HG02798 (cell line): ENCODE data around the gene RNF31.

Experiments
- ATAC-seq: cut with Tn5 transposase; IDR thresholded peaks from one replicate; pipeline ENCODE4 v1.9.1; 2021; ENCODE audit warnings: mild to moderate bottlenecking; ENCODE audit not compliant: unreplicated experiment, poor library complexity

Gene RNF31

GRCh38 chr14:24136684-24137528, 10.4 kb upstream of the RNF31 start:
- no peak for ATAC-seq

- ATAC-seq: no peak
Measured at GRCh38 chr14:24137529-24138395, 9.5 kb upstream of the RNF31 start.

- ATAC-seq: no peak
Measured at GRCh38 chr14:24138396-24139271, 8.7 kb upstream of the RNF31 start.

GRCh38 chr14:24139272-24139934, 7.9 kb upstream of the RNF31 start:
- no peak for ATAC-seq

DNA sequence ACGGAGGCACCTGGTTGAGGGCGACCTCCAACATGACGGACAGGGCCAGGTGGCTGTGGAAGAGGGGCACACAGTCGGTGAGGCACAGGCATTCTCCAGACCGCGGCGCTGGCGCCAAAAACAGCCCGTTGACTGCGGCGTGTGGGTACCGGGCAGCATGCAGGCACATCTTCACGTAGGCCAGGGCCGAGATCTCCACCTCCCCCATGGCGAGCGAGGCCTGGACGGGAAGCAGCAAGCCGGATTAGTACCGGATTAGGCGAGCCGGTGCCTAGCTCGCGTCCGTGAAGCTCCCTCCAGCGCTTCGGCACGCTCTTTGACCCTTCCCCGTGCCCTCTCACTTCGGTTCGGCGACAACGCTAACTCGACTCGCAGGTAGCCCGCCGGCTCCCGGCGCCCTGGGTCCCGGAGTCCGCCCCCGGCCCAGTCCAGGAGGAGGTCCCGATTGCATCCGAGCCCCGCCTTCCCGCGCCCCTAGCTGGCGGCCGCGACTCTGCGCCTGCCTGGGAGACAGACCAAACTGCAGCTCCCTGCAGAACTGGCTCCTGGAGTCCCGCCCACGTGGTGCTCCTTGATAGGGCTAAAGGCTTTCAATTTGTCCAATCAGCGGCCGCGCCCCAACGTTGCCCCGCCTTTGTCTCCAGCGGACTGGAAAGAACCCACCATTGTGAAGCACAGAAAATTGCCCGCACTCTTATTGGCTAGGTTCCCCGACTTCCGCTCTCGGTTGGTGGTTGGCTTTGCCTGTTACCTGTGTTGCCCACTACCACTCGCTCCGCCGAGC, 6.0 kb upstream of the RNF31 start, which contains the start of gene EMC9:
Gene EMC9 (minus strand): TSS at position 495 of the 784 bp plus-strand sequence. CDS start 287 bp downstream, at position 208.
- ATAC-seq: peak; percentile 90

DNA sequence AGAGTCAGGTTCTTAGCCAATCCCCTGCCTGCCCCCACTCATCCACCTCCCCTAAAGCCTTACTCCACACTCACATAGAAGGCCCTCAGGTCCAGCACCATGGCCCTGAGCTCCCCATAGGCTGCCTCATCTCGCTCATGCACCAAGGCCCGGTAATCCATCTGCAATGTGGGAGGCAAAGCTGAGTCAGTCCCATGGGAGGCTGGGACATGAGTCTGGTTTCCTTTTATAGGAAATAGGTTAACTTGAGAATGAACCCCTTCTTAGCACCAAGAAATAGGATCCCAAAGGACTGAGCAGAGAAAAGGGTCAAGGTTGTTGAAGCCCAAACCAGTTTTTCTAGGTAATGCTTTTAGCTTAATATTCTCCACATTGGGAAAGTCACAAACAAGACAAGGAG, 3.8 kb upstream of the RNF31 start:
- no peak for ATAC-seq

DNA sequence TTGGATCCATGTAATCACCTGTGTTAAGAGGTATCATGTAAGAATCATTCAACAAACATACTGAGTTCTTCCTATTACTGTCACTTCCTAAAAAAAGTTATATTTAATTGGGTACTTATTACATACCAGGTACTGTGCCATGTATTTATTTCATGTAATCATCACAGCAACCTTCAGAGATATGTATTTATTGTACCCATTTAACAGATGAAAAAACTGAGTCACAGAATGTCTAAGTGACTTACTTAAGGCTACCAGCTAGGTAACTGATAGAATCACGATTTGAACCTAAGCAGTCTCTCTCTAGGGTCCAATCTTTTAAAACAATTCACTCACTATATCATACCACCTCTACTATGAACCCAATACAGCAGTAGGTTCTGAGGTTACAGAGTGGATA, 2.8 kb upstream of the RNF31 start:
- no peak for ATAC-seq

GRCh38 chr14:24145219-24145618, 2.1 kb upstream of the RNF31 start:
- no peak for ATAC-seq

GRCh38 chr14:24145690-24146452, 1.4 kb upstream of the RNF31 start:
- no peak for ATAC-seq

DNA sequence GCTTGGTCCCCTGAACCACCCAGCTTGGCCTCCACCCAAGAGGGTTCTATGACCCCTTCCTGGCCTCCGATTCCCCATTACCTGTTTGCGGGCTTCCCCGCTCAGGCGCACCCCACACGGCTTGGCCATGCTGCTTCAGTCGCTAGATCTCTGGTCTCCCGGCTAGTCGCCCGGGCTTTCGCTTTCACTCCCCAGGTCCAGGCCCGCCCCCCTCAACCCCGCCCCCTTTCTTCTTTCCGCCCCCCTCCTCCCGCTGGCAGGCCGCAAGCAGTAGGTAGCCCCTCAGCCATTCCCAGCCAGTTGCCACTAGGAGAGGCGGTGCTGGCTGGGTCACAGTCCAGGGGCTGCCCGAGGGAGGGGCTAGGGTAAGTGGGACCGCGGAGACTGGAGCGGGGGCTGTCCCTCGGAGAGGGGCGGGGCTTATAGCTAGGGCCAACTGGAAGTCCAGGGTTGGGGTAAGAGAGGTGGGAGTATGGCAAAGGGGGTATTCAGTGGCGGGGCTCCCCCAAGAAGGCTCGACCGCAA, 783 bp upstream of the RNF31 start, which contains the start of gene PSME2:
Gene PSME2 (minus strand): TSS at position 158 of the 525 bp plus-strand sequence. CDS start 29 bp downstream, at position 129.
- ATAC-seq: peak; percentile 67

GRCh38 chr14:24147761-24148428, 597 bp downstream of the RNF31 start:
- ATAC-seq: no peak

GRCh38 chr14:24149302-24149969, 2.1 kb downstream of the RNF31 start:
- ATAC-seq: no peak

DNA sequence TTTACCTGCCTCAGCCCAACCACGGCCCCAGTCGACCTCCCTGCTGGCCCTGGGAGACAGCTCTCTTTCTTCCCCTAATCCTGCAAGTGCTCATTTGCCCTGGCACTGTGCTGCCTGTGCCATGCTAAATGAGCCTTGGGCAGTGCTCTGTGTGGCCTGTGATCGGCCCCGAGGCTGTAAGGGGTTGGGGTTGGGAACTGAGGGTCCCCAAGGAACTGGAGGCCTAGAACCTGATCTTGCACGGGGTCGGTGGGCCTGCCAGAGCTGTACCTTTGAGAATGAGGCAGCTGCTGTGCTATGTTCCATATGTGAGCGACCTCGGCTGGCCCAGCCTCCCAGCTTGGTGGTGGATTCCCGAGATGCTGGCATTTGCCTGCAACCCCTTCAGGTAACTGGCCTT, 2.8 kb downstream of the RNF31 start:
- ATAC-seq: no peak

GRCh38 chr14:24150567-24150966, 3.3 kb downstream of the RNF31 start:
- ATAC-seq: no peak

DNA sequence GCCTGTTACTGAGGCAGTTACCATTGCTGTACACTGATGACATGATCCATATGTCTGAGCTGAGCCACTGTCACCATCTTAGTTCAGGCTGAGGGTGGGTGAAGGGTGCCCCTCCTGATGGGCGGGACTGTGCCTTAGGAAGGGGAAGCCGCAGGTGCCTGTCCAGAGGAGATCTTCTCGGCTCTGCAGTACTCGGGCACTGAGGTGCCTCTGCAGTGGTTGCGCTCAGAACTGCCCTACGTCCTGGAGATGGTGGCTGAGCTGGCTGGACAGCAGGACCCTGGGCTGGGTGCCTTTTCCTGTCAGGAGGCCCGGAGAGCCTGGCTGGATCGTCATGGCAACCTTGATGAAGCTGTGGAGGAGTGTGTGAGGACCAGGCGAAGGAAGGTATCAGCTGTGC, 3.7 kb downstream of the RNF31 start:
- ATAC-seq: no peak

- no peak for ATAC-seq
Measured at GRCh38 chr14:24151404-24152080, 4.2 kb downstream of the RNF31 start.
